SK-N-SH treated with all-trans-retinoic acid at 6 μM for 48 hours (cell line): ENCODE measurements around the gene MVB12B.

Source experiments
- ARNTL ChIP-seq: fragments of 450-650 bp; formaldehyde crosslinking; IDR thresholded peaks from 2 replicates; pipeline ENCODE4 v1.5.0; 2020; ENCODE audit warnings: low read depth, mild to moderate bottlenecking, moderate library complexity, borderline replicate concordance
- BACH2 ChIP-seq: fragments of 250-450 bp; sonication (Bioruptor Pico); IDR thresholded peaks from 2 replicates; pipeline ENCODE4 v1.9.0; 2021; ENCODE audit warnings: mild to moderate bottlenecking, borderline replicate concordance
- CSDC2 ChIP-seq: fragments of 250-450 bp; sonication (Bioruptor Pico); IDR thresholded peaks from 2 replicates; pipeline ENCODE4 v1.5.0; 2020; ENCODE audit warnings: mild to moderate bottlenecking, moderate library complexity
- ESRRG ChIP-seq: fragments of 250-450 bp; sonication (Bioruptor Pico); IDR thresholded peaks from 2 replicates; pipeline ENCODE4 v1.6.1; 2021; ENCODE audit warnings: mild to moderate bottlenecking
- OSR1 ChIP-seq: fragments of 250-450 bp; sonication (Bioruptor Pico); IDR thresholded peaks from 2 replicates; pipeline ENCODE4 v1.8.0; 2022; ENCODE audit warnings: moderate library complexity, mild to moderate bottlenecking, inconsistent platforms
- RARB ChIP-seq: fragments of 250-450 bp; sonication (Bioruptor Pico); IDR thresholded peaks from 2 replicates; pipeline ENCODE4 v1.8.0; 2021; ENCODE audit warnings: mild to moderate bottlenecking, moderate library complexity
- SNAI2 ChIP-seq: fragments of 250-450 bp; sonication (Bioruptor Pico); IDR thresholded peaks from 2 replicates; pipeline ENCODE4 v1.5.0; 2020; ENCODE audit warnings: mild to moderate bottlenecking, moderate library complexity
- TOX ChIP-seq: fragments of 250-450 bp; sonication (Bioruptor Pico); IDR thresholded peaks from 2 replicates; pipeline ENCODE4 v1.8.0; 2021; ENCODE audit warnings: mild to moderate bottlenecking, moderate library complexity, borderline replicate concordance
- ZFP3 ChIP-seq: fragments of 250-450 bp; sonication (Bioruptor Pico); IDR thresholded peaks from 2 replicates; pipeline ENCODE4 v1.5.0; 2020; ENCODE audit warnings: mild to moderate bottlenecking, moderate library complexity
- ZNF70 ChIP-seq: fragments of 450-650 bp; formaldehyde crosslinking; IDR thresholded peaks from 2 replicates; pipeline ENCODE4 v1.5.0; 2020; ENCODE audit warnings: mild to moderate bottlenecking, moderate library complexity
- TF ChIP-seq, protein P1 (sequence below): fragments of 250-450 bp; sonication (Bioruptor Pico); IDR thresholded peaks from 2 replicates; pipeline ENCODE4 v1.5.1; 2020; ENCODE audit warnings: low read depth, mild to moderate bottlenecking, moderate library complexity
- TF ChIP-seq, protein P2 (sequence below): fragments of 250-450 bp; sonication (Bioruptor Pico); IDR thresholded peaks from 2 replicates; pipeline ENCODE4 v1.5.0; 2020; ENCODE audit warnings: mild to moderate bottlenecking, moderate library complexity

DNA sequence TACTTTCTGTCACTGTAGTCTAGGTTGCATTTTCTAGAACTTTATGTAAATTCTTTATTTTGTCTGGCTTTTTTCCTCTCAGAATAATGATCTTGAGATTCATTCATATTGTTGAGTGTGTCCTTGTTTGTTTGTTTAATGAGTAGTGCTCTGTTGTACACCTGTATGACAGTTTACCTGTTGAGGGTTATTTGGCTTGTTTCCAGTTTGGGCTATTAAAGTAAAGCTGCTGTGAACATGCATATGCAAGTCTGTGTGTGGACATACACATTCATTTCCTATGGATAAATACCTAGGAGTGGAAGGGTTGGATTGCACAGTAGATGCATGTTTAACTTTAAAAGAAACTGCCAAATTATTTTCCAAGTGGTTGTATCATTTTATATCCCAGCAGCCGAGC lies 30.4 kb downstream of the MVB12B start:
- TF ChIP-seq ESRRG (CRISPR knock-in tag), result no peak
- TF ChIP-seq SNAI2 (CRISPR knock-in tag), result no peak
- TF ChIP-seq ARNTL (CRISPR knock-in tag), result no peak
- no peak for TF ChIP-seq ZFP3 (CRISPR knock-in tag)
- TF ChIP-seq, protein P1, sequence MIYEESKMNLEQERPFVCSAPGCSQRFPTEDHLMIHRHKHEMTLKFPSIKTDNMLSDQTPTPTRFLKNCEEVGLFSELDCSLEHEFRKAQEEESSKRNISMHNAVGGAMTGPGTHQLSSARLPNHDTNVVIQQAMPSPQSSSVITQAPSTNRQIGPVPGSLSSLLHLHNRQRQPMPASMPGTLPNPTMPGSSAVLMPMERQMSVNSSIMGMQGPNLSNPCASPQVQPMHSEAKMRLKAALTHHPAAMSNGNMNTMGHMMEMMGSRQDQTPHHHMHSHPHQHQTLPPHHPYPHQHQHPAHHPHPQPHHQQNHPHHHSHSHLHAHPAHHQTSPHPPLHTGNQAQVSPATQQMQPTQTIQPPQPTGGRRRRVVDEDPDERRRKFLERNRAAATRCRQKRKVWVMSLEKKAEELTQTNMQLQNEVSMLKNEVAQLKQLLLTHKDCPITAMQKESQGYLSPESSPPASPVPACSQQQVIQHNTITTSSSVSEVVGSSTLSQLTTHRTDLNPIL (CRISPR knock-in tag), result no peak
- TF ChIP-seq RARB (CRISPR knock-in tag), result no peak
- TF ChIP-seq BACH2 (CRISPR knock-in tag), result no peak
- TF ChIP-seq TOX (CRISPR knock-in tag), result no peak
- TF ChIP-seq ZNF70 (CRISPR knock-in tag), result no peak
- TF ChIP-seq, protein P2, sequence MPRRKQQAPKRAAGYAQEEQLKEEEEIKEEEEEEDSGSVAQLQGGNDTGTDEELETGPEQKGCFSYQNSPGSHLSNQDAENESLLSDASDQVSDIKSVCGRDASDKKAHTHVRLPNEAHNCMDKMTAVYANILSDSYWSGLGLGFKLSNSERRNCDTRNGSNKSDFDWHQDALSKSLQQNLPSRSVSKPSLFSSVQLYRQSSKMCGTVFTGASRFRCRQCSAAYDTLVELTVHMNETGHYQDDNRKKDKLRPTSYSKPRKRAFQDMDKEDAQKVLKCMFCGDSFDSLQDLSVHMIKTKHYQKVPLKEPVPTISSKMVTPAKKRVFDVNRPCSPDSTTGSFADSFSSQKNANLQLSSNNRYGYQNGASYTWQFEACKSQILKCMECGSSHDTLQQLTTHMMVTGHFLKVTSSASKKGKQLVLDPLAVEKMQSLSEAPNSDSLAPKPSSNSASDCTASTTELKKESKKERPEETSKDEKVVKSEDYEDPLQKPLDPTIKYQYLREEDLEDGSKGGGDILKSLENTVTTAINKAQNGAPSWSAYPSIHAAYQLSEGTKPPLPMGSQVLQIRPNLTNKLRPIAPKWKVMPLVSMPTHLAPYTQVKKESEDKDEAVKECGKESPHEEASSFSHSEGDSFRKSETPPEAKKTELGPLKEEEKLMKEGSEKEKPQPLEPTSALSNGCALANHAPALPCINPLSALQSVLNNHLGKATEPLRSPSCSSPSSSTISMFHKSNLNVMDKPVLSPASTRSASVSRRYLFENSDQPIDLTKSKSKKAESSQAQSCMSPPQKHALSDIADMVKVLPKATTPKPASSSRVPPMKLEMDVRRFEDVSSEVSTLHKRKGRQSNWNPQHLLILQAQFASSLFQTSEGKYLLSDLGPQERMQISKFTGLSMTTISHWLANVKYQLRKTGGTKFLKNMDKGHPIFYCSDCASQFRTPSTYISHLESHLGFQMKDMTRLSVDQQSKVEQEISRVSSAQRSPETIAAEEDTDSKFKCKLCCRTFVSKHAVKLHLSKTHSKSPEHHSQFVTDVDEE (CRISPR knock-in tag), result no peak
- no peak for TF ChIP-seq CSDC2 (CRISPR knock-in tag)
- TF ChIP-seq OSR1 (CRISPR knock-in tag), result no peak
